GM12873 (cell line): ENCODE measurements around the gene CUEDC2.

Experiments
- CTCF ChIP-seq: IDR thresholded peaks from 2 replicates; pipeline ENCODE4 v1.5.1; 2012; ENCODE audit warnings: low read depth, mild to moderate bottlenecking, moderate library complexity, low read length, control low read depth; ENCODE audit not compliant: insufficient read depth; ENCODE audit errors: missing control alignments

The CUEDC2 gene

GRCh38 chr10:102470579-102471546 lies 38.5 kb upstream of the CUEDC2 start:
- TF ChIP-seq CTCF: no peak

GRCh38 chr10:102468683-102469082 lies 36.3 kb upstream of the CUEDC2 start:
- no peak for TF ChIP-seq CTCF

- TF ChIP-seq CTCF: no peak
Measured at GRCh38 chr10:102467971-102468438, 35.6 kb upstream of the CUEDC2 start.

GRCh38 chr10:102467318-102467717 lies 34.9 kb upstream of the CUEDC2 start:
- TF ChIP-seq CTCF: no peak

GRCh38 chr10:102465466-102465865 lies 33.1 kb upstream of the CUEDC2 start:
- no peak for TF ChIP-seq CTCF

GRCh38 chr10:102463983-102464382 lies 31.6 kb upstream of the CUEDC2 start:
- TF ChIP-seq CTCF: no peak

GRCh38 chr10:102462512-102463054 lies 30.2 kb upstream of the CUEDC2 start:
- TF ChIP-seq CTCF: no peak
